Measurements from ENCODE around the gene CFAP97. TPM values are rescaled to one million over a fixed set of nuclear protein-coding genes. Genes with fewer than 3 reads are reported as not detected.

CFAP97 gene
- total RNA-seq, 6 experiments from 2014 or later, result 35.0 to 44.0 (median 41.0) TPM

GRCh38 chr4:185139736-185140135, 64.1 kb downstream of the CFAP97 start:
- no peaks in the 10 kb centered on the region for H3K9me3 Mint-ChIP-seq
- no peak overlapping the region for H3K4me3 Mint-ChIP-seq
- peaks cover 16% of the 10 kb centered on the region for H3K27me3 Mint-ChIP-seq (ENCODE audit: insufficient read depth)
- TF ChIP-seq CTCF (IDR thresholded peaks at IDR 0.05), result no peak
- no peak for DNase-seq
- H3K4me1 Mint-ChIP-seq (ENCODE audit: low read depth), result peaks cover 12% of the 10 kb centered on the region
- H3K27ac Mint-ChIP-seq, result no peak overlapping the region
- no peaks in the 10 kb centered on the region for H3K36me3 Mint-ChIP-seq (ENCODE audit: low read depth)

GRCh38 chr4:185138161-185138560, 65.6 kb downstream of the CFAP97 start:
- no peak overlapping the region for H3K4me3 Mint-ChIP-seq
- H3K4me1 Mint-ChIP-seq (ENCODE audit: low read depth), result peaks cover 4% of the 10 kb centered on the region; the same call in 1 of the 2 replicates

GRCh38 chr4:185137233-185137925, 66.4 kb downstream of the CFAP97 start:
- Mint-ChIP-seq H3K9me3 (no peaks in the 10 kb centered on the region), H3K27ac (no peak overlapping the region), H3K4me3 (no peak overlapping the region), H3K4me1 (ENCODE audit: low read depth) (peaks cover under 1% of the 10 kb centered on the region; the same call in 1 of the 2 replicates), H3K36me3 (ENCODE audit: low read depth) (no peaks in the 10 kb centered on the region), H3K27me3 (ENCODE audit: insufficient read depth) (peaks cover 12% of the 10 kb centered on the region)
- DNase-seq, result no peak
- no peak for TF ChIP-seq CTCF (IDR thresholded peaks at IDR 0.05)

More at GRCh38 chr4:185138161-185138560, 65.6 kb downstream of the CFAP97 start:
- DNase-seq, result no peak
- H3K9me3 Mint-ChIP-seq, result no peaks in the 10 kb centered on the region
- H3K36me3 Mint-ChIP-seq (ENCODE audit: low read depth), result no peaks in the 10 kb centered on the region
- no peak overlapping the region for H3K27ac Mint-ChIP-seq
- TF ChIP-seq CTCF (IDR thresholded peaks at IDR 0.05), result no peak
- H3K27me3 Mint-ChIP-seq (ENCODE audit: insufficient read depth), result peaks cover 14% of the 10 kb centered on the region

- no peak overlapping the region for H3K27ac Mint-ChIP-seq
- H3K4me1 Mint-ChIP-seq (ENCODE audit: low read depth), result no peaks in the 10 kb centered on the region
- DNase-seq, result peak; percentile 51
- no peaks in the 10 kb centered on the region for H3K9me3 Mint-ChIP-seq
- TF ChIP-seq CTCF (IDR thresholded peaks at IDR 0.05), result peak; percentile 95
- no peaks in the 10 kb centered on the region for H3K36me3 Mint-ChIP-seq (ENCODE audit: low read depth)
- H3K4me3 Mint-ChIP-seq, result no peak overlapping the region
- H3K27me3 Mint-ChIP-seq (ENCODE audit: insufficient read depth), result peaks cover 5% of the 10 kb centered on the region
These were observed 69.4 kb downstream of the CFAP97 start for GRCh38 chr4:185134307-185134869.

GRCh38 chr4:185128272-185129119, 75.3 kb downstream of the CFAP97 start:
- no peak for DNase-seq
- Mint-ChIP-seq H3K27me3 (ENCODE audit: insufficient read depth) (peaks cover 21% of the 10 kb centered on the region), H3K27ac (no peak overlapping the region), H3K4me1 (ENCODE audit: low read depth) (peaks cover 4% of the 10 kb centered on the region; the same call in 1 of the 2 replicates), H3K4me3 (peak overlapping the region; percentile 74), H3K9me3 (no peaks in the 10 kb centered on the region), H3K36me3 (ENCODE audit: low read depth) (no peaks in the 10 kb centered on the region)
- peak; percentile 31 for TF ChIP-seq CTCF (IDR thresholded peaks at IDR 0.05)

Data from HFFc6 (cell line).